Right lobe of liver (tissue), 4 donors: ENCODE data around the gene MRPL12.

ENCODE experiments used
- CTCF ChIP-seq, 4 donors: fragments of 200-600 bp in 3 of 4; fragments of 450-650 bp in 1 of 4; IDR thresholded peaks; one replicate each; pipeline versions ENCODE4 v1.5.1 to v1.8.0; 2016 to 2022; ENCODE audit warnings: antibody characterized with exemption in 4 of 4, mild to moderate bottlenecking in 2 of 4
- POLR2A ChIP-seq: fragments of 450-650 bp; IDR thresholded peaks from one replicate; pipeline ENCODE4 v1.6.1; 2017; ENCODE audit warnings: antibody characterized with exemption, mild to moderate bottlenecking
- donor health status: DM: no; HTN: no; CAD: no.
- donor health status: DM: no; HTN: no; CAD: no.
- donor health status: DM: no; HTN: yes; CAD: no.

GRCh38 chr17:81695801-81696200, 7.4 kb upstream of the MRPL12 start:
- TF ChIP-seq CTCF (IDR thresholded peaks at IDR 0.05), result no peak
- TF ChIP-seq POLR2A, result no peak
